A673 (cell line): ENCODE data around the gene HRH3.

Experiments used
- CTCF ChIP-seq: fragments of 300-800, 200-600 bp; sonication (generic); conservative IDR thresholded peaks from 2 replicates; pipeline ENCODE4 v1.5.1; 2017; ENCODE audit warnings: low read depth, mild to moderate bottlenecking, antibody characterized with exemption, low read length, moderate library complexity, mixed read lengths
- EZH2 ChIP-seq: fragments of 200-600 bp; sonication (generic); IDR thresholded peaks from 2 replicates; pipeline ENCODE4 v1.6.1; 2017; ENCODE audit warnings: borderline replicate concordance, low read depth, mild to moderate bottlenecking, mixed read lengths, antibody characterized with exemption, low read length; ENCODE audit not compliant: poor library complexity, severe bottlenecking

- no peak for TF ChIP-seq CTCF
- TF ChIP-seq EZH2 = no peak
Observed at GRCh38 chr20:62222266-62222850, 2.3 kb upstream of the HRH3 start.
